Gastroesophageal sphincter (tissue), 3 donors: ENCODE measurements around the gene PLG.

Source experiments
- CTCF ChIP-seq, 4 experiments: fragments of 200-600 bp in 2 of 4; fragments of 450-650 bp in 2 of 4; sonication (generic) in 1 of 4; IDR thresholded peaks; one replicate each; pipeline ENCODE4 v1.5.1; 2017 to 2019; ENCODE audit warnings: antibody characterized with exemption in 4 of 4, mild to moderate bottlenecking in 2 of 4, moderate library complexity in 2 of 4
- POLR2A ChIP-seq, 2 donors: fragments of 450-650 bp; IDR thresholded peaks; one replicate each; pipeline ENCODE4 v1.6.1; 2017; ENCODE audit warnings: antibody characterized with exemption in 2 of 2, mild to moderate bottlenecking in 2 of 2, moderate library complexity in 1 of 2

- TF ChIP-seq CTCF (IDR thresholded peaks at IDR 0.05) (no peak), POLR2A (IDR thresholded peaks at IDR 0.05) (no peak)
These were observed 33.5 kb downstream of the PLG start for GRCh38 chr6:160735523-160735922.
